GM21526 (cell line): ENCODE data around the gene KCNJ3.

Source experiments
- ATAC-seq: cut with Tn5 transposase; IDR thresholded peaks from one replicate; pipeline ENCODE4 v1.9.1; 2021; ENCODE audit warnings: moderate library complexity; ENCODE audit not compliant: unreplicated experiment, low FRiP score

Gene KCNJ3

DNA sequence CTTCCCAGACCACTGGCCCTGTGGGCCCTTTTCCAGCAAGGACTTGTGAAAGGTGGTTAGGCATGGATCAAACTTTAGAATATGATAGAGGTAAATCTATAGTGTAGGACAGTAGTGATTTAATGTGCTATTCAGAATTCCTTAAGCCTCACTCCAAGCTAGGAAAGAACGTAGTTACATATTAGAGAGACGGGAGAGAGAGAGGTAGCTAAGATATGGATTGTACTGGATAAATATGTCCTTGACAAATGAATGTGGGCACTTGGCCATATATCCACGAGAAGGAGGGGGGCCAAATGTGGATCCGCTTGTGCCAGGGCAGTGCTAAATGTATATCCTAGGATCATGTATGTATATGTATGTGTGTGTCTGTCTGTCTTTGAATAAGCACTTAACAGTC is 6.5 kb downstream of the KCNJ3 start:
- ATAC-seq = no peak

DNA sequence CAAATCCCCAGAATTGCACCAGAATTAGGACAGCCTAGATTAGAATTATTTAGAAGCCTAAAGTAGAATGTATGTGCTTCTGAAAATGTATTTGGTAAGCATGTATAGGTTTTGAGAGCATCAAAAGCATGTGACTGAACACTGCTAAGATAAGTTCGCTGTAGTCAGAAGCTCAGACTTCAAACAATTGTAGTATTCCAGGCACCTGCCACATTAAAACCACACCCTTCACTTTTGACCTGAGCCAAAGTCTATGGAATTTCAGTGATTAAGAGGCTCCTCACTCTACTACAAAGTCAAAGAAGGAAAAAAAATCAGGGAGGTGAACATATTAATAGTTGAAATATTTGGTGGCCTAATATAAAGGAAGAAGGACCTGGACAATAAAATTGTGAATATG is 8.2 kb downstream of the KCNJ3 start:
- no peak for ATAC-seq

DNA sequence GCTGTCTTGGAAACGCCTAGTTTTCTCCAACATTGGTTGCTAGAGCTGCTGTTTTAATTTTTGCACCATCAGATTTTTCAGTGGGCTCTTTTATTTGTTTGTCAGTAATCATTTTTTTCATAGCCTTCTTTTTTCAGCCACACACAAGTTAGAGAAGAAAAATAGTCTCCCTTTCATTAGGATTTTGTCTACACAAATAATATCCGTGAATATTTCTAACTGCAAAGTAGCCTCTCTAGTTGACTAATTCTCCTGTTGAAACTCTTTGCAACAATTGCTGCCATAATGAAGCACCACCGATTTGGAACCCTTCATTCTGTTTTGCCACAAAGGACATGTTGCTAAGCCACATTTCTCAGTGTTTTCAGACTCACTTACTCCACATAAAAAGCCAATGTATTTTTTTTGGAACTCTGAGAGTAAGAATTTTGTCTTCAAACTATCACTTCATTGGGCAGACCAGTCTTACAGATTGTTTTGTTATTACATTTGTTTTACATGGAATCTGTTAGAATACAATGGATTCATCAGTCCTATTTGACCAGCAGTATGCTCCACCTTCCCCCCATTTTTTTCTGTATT is 9.6 kb downstream of the KCNJ3 start:
- no peak for ATAC-seq

GRCh38 chr2:154709215-154709614 is 10.7 kb downstream of the KCNJ3 start:
- ATAC-seq = no peak

GRCh38 chr2:154710078-154710477 is 11.6 kb downstream of the KCNJ3 start:
- ATAC-seq = no peak

GRCh38 chr2:154710685-154711084 is 12.2 kb downstream of the KCNJ3 start:
- ATAC-seq = no peak

DNA sequence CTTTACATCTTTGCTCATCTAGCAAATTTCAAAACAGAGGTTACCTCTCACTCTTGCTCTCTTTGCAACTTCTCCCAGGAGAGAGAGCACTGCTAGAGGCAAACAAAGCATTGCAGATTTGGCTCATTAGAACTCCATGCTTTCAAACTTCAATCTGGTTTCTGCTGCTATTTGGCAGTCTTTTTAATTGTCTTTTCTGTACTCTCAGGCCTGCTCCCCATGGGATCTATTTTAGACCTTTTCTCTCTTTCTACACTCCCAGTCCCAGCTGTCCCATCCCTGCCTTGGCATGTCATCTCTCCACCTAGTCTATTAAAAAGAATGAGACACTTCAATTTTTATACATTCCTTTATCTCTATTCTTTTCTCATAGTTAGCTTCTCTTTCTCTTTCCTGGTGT is 15.2 kb downstream of the KCNJ3 start:
- ATAC-seq = no peak

GRCh38 chr2:154720651-154721050 is 22.2 kb downstream of the KCNJ3 start:
- no peak for ATAC-seq

DNA sequence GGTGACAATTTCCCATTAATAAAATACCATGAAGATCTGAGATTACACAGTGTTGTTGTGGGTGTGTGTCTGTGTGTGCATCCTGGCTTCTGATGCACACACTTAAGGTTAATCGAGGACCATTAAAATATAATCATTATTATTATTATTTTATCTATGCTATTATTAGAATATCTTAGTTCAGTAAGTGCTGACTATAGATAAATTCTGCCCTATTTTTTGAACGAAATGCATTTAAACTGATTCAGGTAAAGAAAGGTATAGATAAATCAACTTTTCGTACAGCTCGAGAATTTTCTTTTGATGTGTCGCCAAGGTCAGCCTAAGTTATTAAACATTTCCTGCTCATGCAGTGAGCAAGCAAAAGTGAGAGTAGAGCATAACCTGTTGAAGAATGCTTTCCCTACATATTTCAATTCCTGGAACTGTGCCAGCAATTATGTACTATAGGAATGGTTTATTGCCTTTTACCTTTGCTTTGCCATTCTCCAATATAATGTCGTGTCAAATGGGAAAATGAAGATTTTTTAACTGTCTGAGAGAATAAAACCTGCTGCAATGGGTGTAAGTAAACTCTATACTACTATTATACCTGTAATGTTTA is 25.8 kb downstream of the KCNJ3 start:
- ATAC-seq = no peak

GRCh38 chr2:154740361-154740760 is 41.9 kb downstream of the KCNJ3 start:
- ATAC-seq = no peak

- ATAC-seq = no peak
Measured at GRCh38 chr2:154758871-154759270, 60.4 kb downstream of the KCNJ3 start.

DNA sequence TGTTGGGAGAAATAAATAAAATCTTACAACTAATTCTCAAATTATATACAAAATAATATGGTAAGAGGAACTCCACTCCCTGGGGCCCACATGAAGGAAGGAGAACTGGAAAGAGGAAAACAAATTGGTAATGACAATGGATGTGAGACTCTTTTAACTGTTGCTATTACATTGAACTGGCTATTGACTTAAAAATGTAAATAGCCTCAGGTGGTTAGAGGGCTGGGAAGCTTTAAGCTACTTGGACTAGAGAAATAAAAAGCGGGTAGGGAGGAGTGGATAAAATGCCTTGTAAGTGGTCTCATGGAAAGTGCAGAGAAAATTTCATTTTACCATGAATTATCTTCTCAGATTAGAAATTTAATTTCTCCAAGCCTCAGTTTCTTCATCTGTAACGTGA is 64.1 kb downstream of the KCNJ3 start:
- ATAC-seq = no peak

DNA sequence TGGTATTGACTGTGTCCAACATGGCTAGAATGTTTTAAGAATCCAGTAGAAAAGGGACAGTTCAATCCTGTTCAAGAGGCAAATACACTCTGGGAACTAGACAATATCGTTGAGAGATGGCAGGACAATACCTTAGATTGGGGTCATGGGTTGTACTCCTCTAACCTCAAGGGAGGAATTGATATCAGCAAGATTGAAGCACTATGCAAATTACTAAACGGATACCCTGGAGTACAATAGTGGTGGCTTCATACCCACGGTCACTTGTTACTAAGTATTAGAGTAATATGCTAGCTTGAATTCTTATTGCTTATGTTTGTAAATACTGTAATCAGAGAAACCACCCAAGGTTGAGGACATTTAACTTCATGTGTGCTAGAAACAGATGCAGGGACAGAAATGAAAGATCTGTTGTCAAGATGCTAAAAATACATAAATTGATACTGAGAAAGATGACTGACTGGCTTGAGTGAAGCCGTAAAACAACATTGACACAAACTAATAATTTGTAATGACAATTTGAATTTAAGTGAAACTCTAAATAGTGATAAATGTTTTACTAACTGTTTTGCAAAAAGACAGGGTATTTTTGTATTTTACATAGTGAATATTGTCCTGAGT is 73.3 kb downstream of the KCNJ3 start:
- no peak for ATAC-seq

- no peak for ATAC-seq
Measured at GRCh38 chr2:154776825-154777224, 78.3 kb downstream of the KCNJ3 start.

- ATAC-seq = no peak
Measured at GRCh38 chr2:154794406-154794805, 95.9 kb downstream of the KCNJ3 start.

DNA sequence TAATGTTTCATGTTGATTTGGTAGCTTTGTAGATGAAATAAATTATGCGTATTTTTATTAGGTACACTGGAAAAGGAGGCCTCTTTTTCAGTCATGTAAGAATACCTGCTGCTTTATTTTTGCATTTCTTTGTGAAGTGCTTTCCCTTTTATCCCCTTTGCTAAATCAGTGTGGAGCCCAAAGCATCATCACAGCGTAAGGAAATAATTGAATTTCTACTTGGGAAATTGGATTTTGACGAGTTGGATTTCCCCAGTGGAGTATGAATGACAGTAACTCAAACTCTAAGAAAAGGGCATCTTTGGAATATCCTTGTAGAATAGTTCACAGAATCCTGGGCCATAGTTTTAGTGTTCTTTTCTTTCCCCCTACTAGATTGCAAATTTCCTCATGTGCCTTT is 97.2 kb downstream of the KCNJ3 start:
- ATAC-seq = no peak

DNA sequence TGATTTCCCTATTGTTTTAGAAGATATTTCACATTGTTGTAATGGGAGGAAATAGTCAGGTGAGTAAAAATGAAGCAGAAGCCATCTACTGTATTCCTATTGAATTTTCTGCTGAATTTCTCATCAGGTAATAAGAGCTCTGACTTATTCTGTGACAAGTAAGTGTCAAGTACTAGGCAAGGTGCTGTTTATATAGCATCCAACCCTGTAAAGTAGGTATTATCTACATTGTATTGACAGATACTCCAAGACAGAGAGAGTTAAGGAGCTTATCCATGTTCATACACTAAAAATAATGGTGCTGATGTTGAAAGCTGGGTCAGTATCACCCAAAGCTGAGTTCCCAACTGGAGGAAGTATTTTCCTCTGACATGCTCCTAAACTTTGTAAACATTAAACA is 106.0 kb downstream of the KCNJ3 start:
- ATAC-seq = no peak

GRCh38 chr2:154813636-154814035 is 115.1 kb downstream of the KCNJ3 start:
- ATAC-seq = no peak

GRCh38 chr2:154814856-154815255 is 116.4 kb downstream of the KCNJ3 start:
- ATAC-seq = no peak

DNA sequence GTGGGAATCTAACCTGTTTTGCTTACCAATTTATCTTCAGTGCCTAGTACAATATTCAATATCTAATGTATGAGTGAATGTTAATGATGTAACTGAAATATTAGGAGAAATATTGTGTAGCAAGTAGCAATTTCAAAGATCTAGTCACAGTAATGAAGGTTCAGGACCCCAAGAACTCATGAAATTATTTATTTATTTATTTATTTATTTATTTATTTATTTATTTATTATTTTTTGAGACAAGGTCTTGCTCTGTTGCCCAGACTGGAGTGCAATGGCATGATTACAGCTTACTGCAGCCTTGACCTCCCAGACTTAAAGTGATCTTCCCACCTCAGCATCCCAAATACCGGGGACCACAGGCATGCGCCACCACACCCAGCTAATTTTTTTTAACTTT is 126.9 kb downstream of the KCNJ3 start:
- no peak for ATAC-seq

DNA sequence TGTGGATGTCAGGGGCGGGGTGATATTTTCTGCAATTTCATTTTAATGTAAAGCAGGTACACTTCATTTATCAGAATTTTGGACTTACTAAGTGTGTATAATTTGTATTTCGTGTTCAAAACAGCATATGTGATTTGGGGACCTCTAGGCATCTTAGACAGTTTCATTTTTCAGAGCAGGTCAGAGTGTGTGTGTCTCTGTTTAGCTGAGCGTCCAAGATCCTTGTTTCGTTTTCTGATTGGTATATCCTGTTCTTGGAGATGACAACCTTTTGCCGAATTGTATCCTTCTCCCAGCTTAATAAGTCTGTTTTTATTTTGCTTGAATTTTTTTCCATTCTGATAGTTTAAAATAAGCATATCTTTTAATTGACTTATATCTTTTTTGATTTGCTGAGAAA is 128.3 kb downstream of the KCNJ3 start:
- ATAC-seq = no peak

DNA sequence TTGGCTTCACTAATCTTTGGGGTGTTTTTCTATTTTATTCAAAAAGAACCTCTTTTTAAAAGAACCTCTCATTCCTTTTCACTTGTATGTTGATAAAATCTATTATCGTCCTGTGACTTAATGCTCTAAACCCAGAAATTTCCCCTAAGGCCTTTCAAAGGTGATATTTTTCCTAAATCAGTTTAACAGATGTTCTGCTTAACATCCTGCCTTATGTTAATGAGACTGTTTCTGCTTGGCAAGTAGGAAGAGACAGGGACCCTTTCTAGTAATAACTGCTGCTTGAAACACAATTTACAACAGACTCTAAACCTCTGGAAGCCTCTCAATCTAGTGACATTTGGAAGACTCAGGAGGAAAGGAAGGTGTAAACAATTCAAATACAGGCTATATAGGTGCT is 128.8 kb downstream of the KCNJ3 start:
- no peak for ATAC-seq
